Measurements from ENCODE around the gene ZSCAN23. TPM values are rescaled to one million over a fixed set of nuclear protein-coding genes. Genes with fewer than 3 reads are reported as not detected.

The ZSCAN23 gene
- total and polyA plus RNA-seq, 4 donors = 0.06 to 0.65 (median 0.42) TPM; not detected in 1

DNA sequence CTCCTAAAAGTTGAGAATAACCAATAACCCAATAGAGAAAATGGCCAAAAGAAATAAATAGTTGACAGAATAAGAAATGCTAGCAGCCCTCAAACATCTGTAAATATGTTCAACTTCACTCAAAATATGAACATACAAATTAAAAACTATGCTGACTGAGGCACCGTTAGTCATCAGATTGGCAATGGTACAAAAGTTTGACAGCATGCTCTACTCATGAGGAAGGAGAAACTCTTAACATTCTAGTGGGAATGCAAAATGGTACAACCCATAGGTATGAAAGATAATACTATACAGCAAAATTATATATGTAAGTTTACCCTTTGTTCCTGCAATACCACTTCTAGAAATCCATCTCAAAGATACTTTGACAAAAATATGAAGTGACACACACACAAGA lies 42.1 kb downstream of the ZSCAN23 start:
- 79% methylated on average over 1 of the region's 1 CpG for WGBS
- H3K27me3 ChIP-seq (ENCODE audit: control insufficient read depth in 4 of 4, insufficient read depth in 4 of 4, low read length in 3 of 4) = no peaks in the 10 kb centered on the region
- H3K27ac ChIP-seq (ENCODE audit: low read depth in 1 of 2, low read length in 2 of 2) = no peak overlapping the region
- H3K4me3 ChIP-seq (ENCODE audit: low read depth in 1 of 3, low read length in 3 of 3) = no peak overlapping the region
- peaks cover 2 to 15% (median 5%) of the 10 kb centered on the region in 4 donors for H3K4me1 ChIP-seq (ENCODE audit: control insufficient read depth in 4 of 4, insufficient read depth in 4 of 4, low read length in 3 of 4)
- no peak for DNase-seq (ENCODE audit: low spot score)
- H3K9me3 ChIP-seq (ENCODE audit: control insufficient read depth in 4 of 4, low read length in 3 of 4) = no peaks in the 10 kb centered on the region
- no peak overlapping the region for H3K9ac ChIP-seq (ENCODE audit: low read depth in 1 of 2, low read length in 2 of 2)
- no peak for TF ChIP-seq HNF4A (conservative IDR thresholded peaks at IDR 0.05)
- TF ChIP-seq YY1 (IDR thresholded peaks at IDR 0.05) = no peak
- TF ChIP-seq, protein P1, sequence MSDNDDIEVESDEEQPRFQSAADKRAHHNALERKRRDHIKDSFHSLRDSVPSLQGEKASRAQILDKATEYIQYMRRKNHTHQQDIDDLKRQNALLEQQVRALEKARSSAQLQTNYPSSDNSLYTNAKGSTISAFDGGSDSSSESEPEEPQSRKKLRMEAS (IDR thresholded peaks at IDR 0.05) = no peak
- TF ChIP-seq HNF4G (IDR thresholded peaks at IDR 0.05) = no peak
- H3K36me3 ChIP-seq (ENCODE audit: control insufficient read depth in 4 of 4, insufficient read depth in 3 of 4, low read depth in 1 of 4, low read length in 3 of 4) = peaks cover 0 to 3% (median 0%) of the 10 kb centered on the region in 4 donors

DNA sequence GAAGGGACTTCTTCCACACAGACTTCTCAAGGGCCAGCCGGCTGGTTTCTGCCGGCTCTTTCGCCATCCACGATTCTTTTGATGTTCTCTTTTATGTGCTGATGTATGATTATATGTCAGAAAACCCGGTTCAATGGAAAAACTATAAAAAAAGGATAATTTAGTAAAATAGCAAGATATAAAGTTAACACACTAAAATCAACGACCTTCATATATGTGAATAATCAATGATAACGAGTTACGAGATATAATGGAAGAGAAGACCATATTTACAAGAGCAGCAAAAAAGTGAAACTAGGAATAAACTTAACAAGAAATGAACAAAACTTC lies 43.2 kb downstream of the ZSCAN23 start:
- no peak for DNase-seq (ENCODE audit: low spot score)
- no peak for TF ChIP-seq YY1 (IDR thresholded peaks at IDR 0.05)
- TF ChIP-seq, protein P2, sequence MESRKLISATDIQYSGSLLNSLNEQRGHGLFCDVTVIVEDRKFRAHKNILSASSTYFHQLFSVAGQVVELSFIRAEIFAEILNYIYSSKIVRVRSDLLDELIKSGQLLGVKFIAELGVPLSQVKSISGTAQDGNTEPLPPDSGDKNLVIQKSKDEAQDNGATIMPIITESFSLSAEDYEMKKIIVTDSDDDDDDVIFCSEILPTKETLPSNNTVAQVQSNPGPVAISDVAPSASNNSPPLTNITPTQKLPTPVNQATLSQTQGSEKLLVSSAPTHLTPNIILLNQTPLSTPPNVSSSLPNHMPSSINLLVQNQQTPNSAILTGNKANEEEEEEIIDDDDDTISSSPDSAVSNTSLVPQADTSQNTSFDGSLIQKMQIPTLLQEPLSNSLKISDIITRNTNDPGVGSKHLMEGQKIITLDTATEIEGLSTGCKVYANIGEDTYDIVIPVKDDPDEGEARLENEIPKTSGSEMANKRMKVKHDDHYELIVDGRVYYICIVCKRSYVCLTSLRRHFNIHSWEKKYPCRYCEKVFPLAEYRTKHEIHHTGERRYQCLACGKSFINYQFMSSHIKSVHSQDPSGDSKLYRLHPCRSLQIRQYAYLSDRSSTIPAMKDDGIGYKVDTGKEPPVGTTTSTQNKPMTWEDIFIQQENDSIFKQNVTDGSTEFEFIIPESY (IDR thresholded peaks at IDR 0.05) = no peak
- no peak overlapping the region for H3K27ac ChIP-seq (ENCODE audit: low read depth in 1 of 2, low read length in 2 of 2)
- peak overlapping the region; percentile 70 to 80 (median 72) for H3K4me3 ChIP-seq (ENCODE audit: low read depth in 1 of 3, low read length in 3 of 3)
- H3K9ac ChIP-seq (ENCODE audit: low read depth in 1 of 2, low read length in 2 of 2) = peak overlapping the region in 1 of 2 donors; percentile 11
- no peaks in the 10 kb centered on the region for H3K9me3 ChIP-seq (ENCODE audit: control insufficient read depth in 4 of 4, low read length in 3 of 4)
- H3K4me1 ChIP-seq (ENCODE audit: control insufficient read depth in 4 of 4, insufficient read depth in 4 of 4, low read length in 3 of 4) = peaks cover 2 to 15% (median 7%) of the 10 kb centered on the region in 4 donors
- H3K27me3 ChIP-seq (ENCODE audit: control insufficient read depth in 4 of 4, insufficient read depth in 4 of 4, low read length in 3 of 4) = no peaks in the 10 kb centered on the region
- H3K36me3 ChIP-seq (ENCODE audit: control insufficient read depth in 4 of 4, insufficient read depth in 3 of 4, low read depth in 1 of 4, low read length in 3 of 4) = peaks cover 0 to 3% (median under 1%) of the 10 kb centered on the region in 4 donors
- 28% methylated on average over 8 of the region's 8 CpGs for WGBS

DNA sequence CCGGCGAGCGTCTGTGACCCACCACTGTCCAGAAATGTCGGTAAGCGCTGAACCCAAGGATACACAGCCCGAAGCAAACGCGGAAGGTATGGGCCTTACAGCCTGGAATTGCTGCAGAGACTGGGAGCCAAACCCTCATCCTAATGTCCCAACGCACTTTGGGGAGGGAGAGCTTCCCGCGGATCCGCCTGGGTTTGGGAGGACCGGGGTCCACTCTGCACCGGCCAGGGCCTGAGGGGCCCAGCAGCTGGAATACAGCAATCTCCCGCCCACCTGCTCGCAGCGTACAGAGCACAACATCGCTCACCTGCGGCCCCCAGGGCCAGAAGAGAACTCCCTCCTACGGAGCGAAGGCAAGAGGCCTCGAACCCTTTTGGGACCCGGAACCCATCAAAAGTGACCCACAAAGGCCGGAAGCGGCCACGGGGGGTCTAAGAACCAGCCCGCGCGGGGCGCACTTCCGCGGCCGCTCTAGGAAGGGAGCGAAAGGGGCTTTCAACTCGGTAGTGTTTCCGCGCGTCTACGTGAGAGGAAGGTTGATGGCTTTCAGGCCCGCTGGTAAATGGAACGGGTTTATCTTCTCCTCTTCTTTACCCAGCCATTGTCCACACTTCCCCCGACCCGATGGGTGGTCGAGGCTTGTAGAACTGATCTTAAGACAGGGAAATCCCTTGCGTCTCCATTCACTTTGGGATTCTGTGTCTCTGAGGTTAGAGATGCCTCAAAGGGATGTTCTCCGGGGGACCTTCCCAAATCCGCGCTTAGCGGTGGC lies 43.8 kb downstream of the ZSCAN23 start, which contains the start of gene ZSCAN12:
Gene ZSCAN12 (minus strand): TSS at position 398 of the 772 bp plus-strand sequence. CDS start 1,342 bp downstream, outside the sequence.
- H3K27ac ChIP-seq (ENCODE audit: low read depth in 1 of 2, low read length in 2 of 2) = peak within 1 kb of the TSS in 1 of 2 donors; percentile 36
- peak within 1 kb of the TSS; percentile 59 to 68 for H3K9ac ChIP-seq (ENCODE audit: low read depth in 1 of 2, low read length in 2 of 2)
- H3K9me3 ChIP-seq (ENCODE audit: control insufficient read depth in 4 of 4, low read length in 3 of 4) = no peaks in the 10 kb centered on the region
- peaks cover 0 to 3% (median under 1%) of the 10 kb centered on the region in 4 donors for H3K36me3 ChIP-seq (ENCODE audit: control insufficient read depth in 4 of 4, insufficient read depth in 3 of 4, low read depth in 1 of 4, low read length in 3 of 4)
- WGBS = 2% methylated on average over 49 of the region's 49 CpGs
- peak within 1 kb of the TSS; percentile 70 to 80 (median 72) for H3K4me3 ChIP-seq (ENCODE audit: low read depth in 1 of 3, low read length in 3 of 3)
- peaks cover 2 to 15% (median 7%) of the 10 kb centered on the region in 4 donors for H3K4me1 ChIP-seq (ENCODE audit: control insufficient read depth in 4 of 4, insufficient read depth in 4 of 4, low read length in 3 of 4)
- peak; percentile 83 for DNase-seq (ENCODE audit: low spot score)
- H3K27me3 ChIP-seq (ENCODE audit: control insufficient read depth in 4 of 4, insufficient read depth in 4 of 4, low read length in 3 of 4) = no peaks in the 10 kb centered on the region
- TF ChIP-seq, protein P2 (IDR thresholded peaks at IDR 0.05) = peak; percentile 50
- TF ChIP-seq HNF4A (conservative IDR thresholded peaks at IDR 0.05) (no peak), SP1 (IDR thresholded peaks at IDR 0.05) (peak; percentile 50), NR2F2 (IDR thresholded peaks at IDR 0.05) (peak; percentile 72), TAF1 (conservative IDR thresholded peaks at IDR 0.05) (peak; percentile 34), YY1 (IDR thresholded peaks at IDR 0.05) (peak; percentile 71), HNF4G (IDR thresholded peaks at IDR 0.05) (no peak), EGR1 (IDR thresholded peaks at IDR 0.05; ENCODE audit: low read depth in 2 of 2) (peak in 1 of 2 donors; percentile 62), FOXA1 (IDR thresholded peaks at IDR 0.05) (no peak), RXRA (IDR thresholded peaks at IDR 0.05) (peak; percentile 38 to 57), GABPA (IDR thresholded peaks at IDR 0.05 in 1 of 2, conservative IDR thresholded peaks at IDR 0.05 in 1 of 2) (peak; percentile 95)
- TF ChIP-seq, protein P3, sequence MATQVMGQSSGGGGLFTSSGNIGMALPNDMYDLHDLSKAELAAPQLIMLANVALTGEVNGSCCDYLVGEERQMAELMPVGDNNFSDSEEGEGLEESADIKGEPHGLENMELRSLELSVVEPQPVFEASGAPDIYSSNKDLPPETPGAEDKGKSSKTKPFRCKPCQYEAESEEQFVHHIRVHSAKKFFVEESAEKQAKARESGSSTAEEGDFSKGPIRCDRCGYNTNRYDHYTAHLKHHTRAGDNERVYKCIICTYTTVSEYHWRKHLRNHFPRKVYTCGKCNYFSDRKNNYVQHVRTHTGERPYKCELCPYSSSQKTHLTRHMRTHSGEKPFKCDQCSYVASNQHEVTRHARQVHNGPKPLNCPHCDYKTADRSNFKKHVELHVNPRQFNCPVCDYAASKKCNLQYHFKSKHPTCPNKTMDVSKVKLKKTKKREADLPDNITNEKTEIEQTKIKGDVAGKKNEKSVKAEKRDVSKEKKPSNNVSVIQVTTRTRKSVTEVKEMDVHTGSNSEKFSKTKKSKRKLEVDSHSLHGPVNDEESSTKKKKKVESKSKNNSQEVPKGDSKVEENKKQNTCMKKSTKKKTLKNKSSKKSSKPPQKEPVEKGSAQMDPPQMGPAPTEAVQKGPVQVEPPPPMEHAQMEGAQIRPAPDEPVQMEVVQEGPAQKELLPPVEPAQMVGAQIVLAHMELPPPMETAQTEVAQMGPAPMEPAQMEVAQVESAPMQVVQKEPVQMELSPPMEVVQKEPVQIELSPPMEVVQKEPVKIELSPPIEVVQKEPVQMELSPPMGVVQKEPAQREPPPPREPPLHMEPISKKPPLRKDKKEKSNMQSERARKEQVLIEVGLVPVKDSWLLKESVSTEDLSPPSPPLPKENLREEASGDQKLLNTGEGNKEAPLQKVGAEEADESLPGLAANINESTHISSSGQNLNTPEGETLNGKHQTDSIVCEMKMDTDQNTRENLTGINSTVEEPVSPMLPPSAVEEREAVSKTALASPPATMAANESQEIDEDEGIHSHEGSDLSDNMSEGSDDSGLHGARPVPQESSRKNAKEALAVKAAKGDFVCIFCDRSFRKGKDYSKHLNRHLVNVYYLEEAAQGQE (IDR thresholded peaks at IDR 0.05) = peak; percentile 50
- TF ChIP-seq, protein P1 (IDR thresholded peaks at IDR 0.05) = peak; percentile 71
- TF ChIP-seq, protein P4, sequence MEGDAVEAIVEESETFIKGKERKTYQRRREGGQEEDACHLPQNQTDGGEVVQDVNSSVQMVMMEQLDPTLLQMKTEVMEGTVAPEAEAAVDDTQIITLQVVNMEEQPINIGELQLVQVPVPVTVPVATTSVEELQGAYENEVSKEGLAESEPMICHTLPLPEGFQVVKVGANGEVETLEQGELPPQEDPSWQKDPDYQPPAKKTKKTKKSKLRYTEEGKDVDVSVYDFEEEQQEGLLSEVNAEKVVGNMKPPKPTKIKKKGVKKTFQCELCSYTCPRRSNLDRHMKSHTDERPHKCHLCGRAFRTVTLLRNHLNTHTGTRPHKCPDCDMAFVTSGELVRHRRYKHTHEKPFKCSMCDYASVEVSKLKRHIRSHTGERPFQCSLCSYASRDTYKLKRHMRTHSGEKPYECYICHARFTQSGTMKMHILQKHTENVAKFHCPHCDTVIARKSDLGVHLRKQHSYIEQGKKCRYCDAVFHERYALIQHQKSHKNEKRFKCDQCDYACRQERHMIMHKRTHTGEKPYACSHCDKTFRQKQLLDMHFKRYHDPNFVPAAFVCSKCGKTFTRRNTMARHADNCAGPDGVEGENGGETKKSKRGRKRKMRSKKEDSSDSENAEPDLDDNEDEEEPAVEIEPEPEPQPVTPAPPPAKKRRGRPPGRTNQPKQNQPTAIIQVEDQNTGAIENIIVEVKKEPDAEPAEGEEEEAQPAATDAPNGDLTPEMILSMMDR (IDR thresholded peaks at IDR 0.05; ENCODE audit: low read depth, low read length, missing input control) = peak; percentile 29
- TF ChIP-seq, protein P5, sequence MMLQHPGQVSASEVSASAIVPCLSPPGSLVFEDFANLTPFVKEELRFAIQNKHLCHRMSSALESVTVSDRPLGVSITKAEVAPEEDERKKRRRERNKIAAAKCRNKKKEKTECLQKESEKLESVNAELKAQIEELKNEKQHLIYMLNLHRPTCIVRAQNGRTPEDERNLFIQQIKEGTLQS (IDR thresholded peaks at IDR 0.05) = no peak

All from liver (tissue), 9 donors.